Stimulated activated CD4-positive, alpha-beta T cell treated with anti-CD3 and anti-CD28 coated beads, TNF-alpha, amount 100 ng/mL, for 24 hours (primary cell): Measurements from ENCODE around the gene STK36.
A peak's percentile ranks its signal among the peaks of the same experiment; 100 is the strongest.

ENCODE experiments used
- DNase-seq, 3 experiments: peaks; one replicate each; pipeline ENCODE4 v3.0.0-alpha.2; 2020; ENCODE audit warnings: low read depth in 3 of 3

STK36 gene

GRCh38 chr2:218671654-218672566 lies at the start of gene STK36, which contains the start of gene RNF25:
Gene STK36, plus strand, starts transcription at chr2:218672086. Its CDS starts 744 bp downstream, at chr2:218672830.
Gene RNF25, minus strand, starts transcription at chr2:218672002. Its CDS starts 32 bp downstream, at chr2:218671970.
- DNase-seq = peak; percentile 72 to 80 (median 73)

GRCh38 chr2:218622606-218623365 lies 49.1 kb upstream of the STK36 start:
- no peak for DNase-seq

- DNase-seq = no peak
Measured at GRCh38 chr2:218623366-218623705, 48.5 kb upstream of the STK36 start.

GRCh38 chr2:218626369-218626768 lies 45.5 kb upstream of the STK36 start:
- DNase-seq = no peak

GRCh38 chr2:218627939-218628338 lies 43.9 kb upstream of the STK36 start:
- DNase-seq = no peak

- DNase-seq = no peak
Measured at GRCh38 chr2:218631837-218632236, 40.0 kb upstream of the STK36 start.

- DNase-seq = no peak
Measured at GRCh38 chr2:218635719-218636118, 36.2 kb upstream of the STK36 start.

- DNase-seq = no peak
Measured at GRCh38 chr2:218638372-218638771, 33.5 kb upstream of the STK36 start.

GRCh38 chr2:218642121-218642656 lies 29.7 kb upstream of the STK36 start:
- no peak for DNase-seq

- DNase-seq = no peak
Measured at GRCh38 chr2:218642786-218643185, 29.1 kb upstream of the STK36 start.

- no peak for DNase-seq
Measured at GRCh38 chr2:218643751-218644310, 28.1 kb upstream of the STK36 start.

GRCh38 chr2:218644721-218645120 lies 27.2 kb upstream of the STK36 start:
- DNase-seq = no peak

- DNase-seq = no peak
Measured at GRCh38 chr2:218645126-218645525, 26.8 kb upstream of the STK36 start.

GRCh38 chr2:218648088-218648786 lies 23.6 kb upstream of the STK36 start:
- DNase-seq = peak in 1 of 3 experiments; percentile 51

GRCh38 chr2:218648787-218649100 lies 23.1 kb upstream of the STK36 start:
- DNase-seq = no peak

GRCh38 chr2:218655751-218656150 lies 16.1 kb upstream of the STK36 start:
- DNase-seq = no peak

GRCh38 chr2:218658671-218659257 lies 13.1 kb upstream of the STK36 start:
- DNase-seq = peak in 2 of 3 experiments; percentile 5 to 46

- peak; percentile 92 to 97 (median 93) for DNase-seq
Measured at GRCh38 chr2:218659258-218659987, 12.5 kb upstream of the STK36 start, which contains the start of the genes BCS1L and ZNF142. Gene BCS1L, plus strand, starts transcription at chr2:218659683. Its CDS starts 1,305 bp downstream, at chr2:218660988. Gene ZNF142, minus strand, starts transcription at chr2:218659623. Its CDS starts 3,194 bp downstream, at chr2:218656429.

- no peak for DNase-seq
Measured at GRCh38 chr2:218659988-218660358, 11.9 kb upstream of the STK36 start.

GRCh38 chr2:218662377-218662776 lies 9.5 kb upstream of the STK36 start:
- no peak for DNase-seq
